GM18867 (cell line): ENCODE measurements around the gene LRIT1.

Source experiments
- ATAC-seq: cut with Tn5 transposase; IDR thresholded peaks from one replicate; pipeline ENCODE4 v1.9.1; 2021; ENCODE audit warnings: mild to moderate bottlenecking, moderate library complexity; ENCODE audit not compliant: unreplicated experiment

Gene LRIT1

DNA sequence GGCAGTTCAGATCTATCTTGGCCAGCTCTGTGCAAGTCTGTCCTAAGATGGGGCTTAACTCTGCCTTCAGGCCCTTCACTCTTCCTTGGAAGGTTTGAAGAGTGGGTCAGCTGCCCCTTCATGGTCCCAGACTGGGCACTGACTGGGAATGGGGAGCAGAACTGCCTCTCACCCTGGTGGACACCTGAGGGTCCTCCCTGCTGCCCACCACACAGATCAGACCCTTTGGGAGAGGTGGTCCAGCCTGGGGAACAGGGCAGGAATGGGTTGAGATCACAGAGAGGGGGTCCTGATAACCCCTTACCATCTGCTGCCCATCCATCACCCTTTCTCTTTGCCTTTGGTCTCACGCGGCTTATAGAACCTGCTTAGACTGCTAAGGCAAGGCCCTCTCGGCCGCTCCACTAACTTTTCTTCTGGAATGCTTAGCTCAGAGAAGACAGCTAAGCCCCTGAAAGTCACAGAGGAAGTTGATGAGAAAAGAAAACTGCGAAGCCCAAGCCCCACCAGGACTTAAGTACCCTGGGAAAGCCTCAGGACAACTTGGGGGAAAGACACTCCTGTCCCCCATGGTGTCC, 47.4 kb downstream of the LRIT1 start:
- no peak for ATAC-seq

DNA sequence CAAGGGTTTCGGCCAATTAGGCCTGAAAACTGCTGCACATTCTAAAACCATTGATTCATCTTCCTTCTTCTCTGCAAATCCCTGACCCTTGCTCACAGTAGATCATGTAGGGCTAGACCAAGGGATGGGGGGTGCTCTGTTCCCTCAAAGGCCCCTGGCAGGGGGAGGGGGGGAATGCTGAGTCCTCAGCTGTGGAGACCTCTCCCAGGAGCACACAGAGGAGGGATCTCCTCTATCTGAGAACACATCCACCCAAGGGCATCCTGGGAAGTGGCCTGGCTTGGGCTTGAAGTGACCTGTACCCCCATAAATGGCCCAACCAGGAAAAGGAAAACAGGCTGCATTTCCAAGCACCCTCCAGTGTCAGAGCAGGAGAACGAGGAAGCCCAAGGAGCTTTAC, 48.0 kb downstream of the LRIT1 start:
- ATAC-seq: no peak

DNA sequence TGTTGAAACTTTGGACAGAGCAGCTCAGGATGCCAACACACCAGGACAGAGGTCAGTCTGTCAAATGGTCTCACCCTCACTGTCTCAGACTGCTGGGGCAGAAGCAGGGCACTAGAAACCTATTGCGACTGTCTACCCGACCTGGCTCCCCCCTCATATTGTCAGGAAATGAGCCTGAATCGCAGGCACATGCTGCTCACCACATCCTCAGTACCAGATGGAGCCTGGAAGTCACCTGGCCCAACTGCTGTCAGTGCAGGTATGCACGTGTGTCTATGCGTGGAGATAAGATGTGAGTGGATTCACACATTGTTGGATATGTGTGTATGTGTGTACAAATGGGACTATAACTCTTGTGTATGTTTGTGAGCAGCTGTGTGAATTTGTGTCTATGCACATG, 50.2 kb downstream of the LRIT1 start:
- no peak for ATAC-seq

DNA sequence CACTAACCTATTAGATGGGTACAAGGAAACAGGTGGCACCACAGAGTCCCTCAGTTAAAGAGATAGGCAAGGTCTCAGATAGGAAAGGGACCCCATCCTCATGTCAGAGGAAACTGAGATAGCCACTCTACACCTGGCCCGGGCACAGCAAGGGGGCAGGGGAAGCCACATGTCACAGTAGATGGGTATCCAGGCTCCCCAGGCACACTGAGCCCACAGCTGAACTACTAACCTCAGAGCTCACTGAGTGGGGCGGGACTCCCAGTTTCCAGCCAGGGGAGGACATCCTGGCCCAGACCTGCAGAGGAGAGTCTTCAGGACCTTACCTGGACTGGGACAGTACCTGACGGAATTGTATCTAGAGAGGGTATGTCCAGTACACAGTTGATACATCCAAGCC, 50.7 kb downstream of the LRIT1 start:
- no peak for ATAC-seq

DNA sequence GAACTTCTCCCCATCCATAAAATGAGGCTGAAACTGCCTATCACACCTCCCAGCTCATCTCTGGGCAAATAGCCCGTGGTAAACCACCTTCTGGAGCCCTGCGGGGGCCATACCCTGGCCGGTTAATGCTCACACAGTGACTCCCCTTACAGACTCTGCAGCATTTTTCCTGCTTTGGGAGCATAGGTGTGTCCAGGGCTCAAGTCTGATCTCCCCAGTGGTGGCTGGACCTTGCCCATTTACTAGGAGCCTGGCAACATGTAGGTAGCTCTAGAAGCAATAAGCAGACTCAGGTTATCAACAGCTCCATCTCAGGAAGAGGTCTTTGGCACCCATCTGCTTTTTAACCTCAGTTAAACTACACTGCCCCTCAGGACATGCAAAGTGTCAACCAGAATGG, 52.5 kb downstream of the LRIT1 start:
- ATAC-seq: no peak

DNA sequence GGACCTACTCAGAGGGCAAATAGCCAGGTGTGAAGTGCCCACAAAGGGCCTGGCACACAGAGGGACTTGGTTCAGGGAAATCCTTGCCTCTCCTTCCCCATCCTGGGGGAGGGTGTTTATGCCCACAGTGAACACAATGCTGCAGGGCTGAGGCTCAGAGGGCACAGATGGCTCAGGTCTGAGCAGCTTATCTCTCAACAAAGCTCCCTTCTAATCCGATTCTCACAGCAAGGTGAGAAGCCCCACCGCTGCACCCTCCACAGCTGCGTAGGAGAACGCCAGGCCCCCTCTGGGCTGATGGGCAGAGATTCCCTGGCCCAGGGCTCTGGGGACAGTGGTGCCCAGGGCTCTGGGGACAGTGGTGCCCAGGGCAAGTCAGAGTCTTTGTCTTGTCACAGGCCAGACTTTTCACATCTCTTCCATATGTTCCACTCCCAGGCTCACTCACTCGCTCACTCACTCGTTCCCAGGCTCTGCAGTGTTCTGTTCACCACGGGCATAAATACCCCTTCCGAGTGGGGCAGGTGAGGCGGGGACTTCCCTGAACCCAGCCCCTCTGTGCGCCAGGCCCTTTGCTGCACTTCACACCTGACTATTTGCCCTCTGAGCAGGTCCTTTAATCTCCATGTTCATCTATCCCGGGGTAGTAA, 55.7 kb downstream of the LRIT1 start:
- no peak for ATAC-seq

DNA sequence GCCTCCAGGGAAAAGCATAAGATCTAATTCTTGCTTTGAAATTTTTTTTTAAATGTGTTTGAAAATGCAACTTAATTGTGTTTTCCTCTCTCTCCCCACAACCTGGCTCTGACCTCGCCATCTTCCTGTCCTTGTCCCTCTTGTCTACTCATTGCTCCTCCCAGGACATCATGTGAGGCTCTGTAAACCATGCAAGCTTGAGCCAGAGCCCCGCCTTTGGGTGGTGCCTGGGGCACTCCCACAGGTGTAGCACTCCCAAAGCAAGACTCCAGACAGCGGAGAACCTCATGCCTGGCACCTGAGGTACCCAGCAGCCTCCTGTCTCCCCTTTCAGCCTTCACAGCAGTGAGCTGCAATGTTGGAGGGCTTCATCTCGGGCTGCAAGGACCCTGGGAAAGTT, 56.8 kb downstream of the LRIT1 start:
- ATAC-seq: no peak

DNA sequence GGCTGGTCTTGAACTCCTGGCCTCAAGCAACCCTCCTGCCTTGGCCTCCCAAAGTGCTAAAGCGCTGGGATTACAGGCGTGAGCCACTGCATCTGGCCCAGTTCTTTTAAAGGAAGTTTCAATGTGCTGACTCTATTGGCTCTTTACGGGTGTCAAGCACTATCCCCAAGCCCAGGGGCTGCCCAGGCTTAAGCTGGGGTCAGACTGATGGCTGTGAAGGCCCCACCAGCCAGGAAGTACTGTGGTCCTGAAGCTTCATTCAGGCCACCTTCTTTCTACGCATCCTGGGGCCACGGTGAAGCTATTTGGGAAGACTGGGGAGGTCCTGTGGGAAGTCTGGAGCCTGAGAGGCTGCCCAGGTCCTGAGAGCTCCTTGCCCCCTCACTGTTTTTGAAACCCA, 59.7 kb downstream of the LRIT1 start:
- no peak for ATAC-seq
